ENCODE measurements around the gene FCHSD1. TPM values are rescaled to one million over a fixed set of nuclear protein-coding genes. Genes with fewer than 3 reads are reported as not detected.

Gene FCHSD1
- total and polyA plus RNA-seq, 2 donors (not counting 3 experiments of a cell fraction or from before 2014, with no cell fraction given): 35.1 to 37.0 TPM

GRCh38 chr5:141640051-141640415 lies 11.2 kb downstream of the FCHSD1 start:
- H3K4me2 ChIP-seq (ENCODE audit: insufficient read depth, low read length): no peak overlapping the region
- intact Hi-C loops (cut with micrococcal nuclease): no loop called here
- peaks cover 0 to 11% of the 10 kb centered on the region in 2 experiments for H3K36me3 ChIP-seq (ENCODE audit: control insufficient read depth in 2 of 2, extremely low read depth in 1 of 2, insufficient read depth in 2 of 2, low read length in 2 of 2)
- H3K9me1 ChIP-seq (replicated peaks; ENCODE audit: control insufficient read depth, extremely low read depth, insufficient read depth, low read length): no peaks in the 10 kb centered on the region
- no TSS peak for BruUV-seq (replicated peaks)
- FAIRE-seq (no peak), DNase-seq (ENCODE audit: low read depth, low spot score) (no peak)
- peaks cover 14% of the 10 kb centered on the region for H3K79me2 ChIP-seq (ENCODE audit: control insufficient read depth, insufficient read depth, low read length)
- dilution Hi-C loops (cut with MboI; ENCODE audit: extremely low pct_ligation_motif_present, low sequenced_read_pairs): no loop called here
- TF ChIP-seq POLR2A (IDR thresholded peaks at IDR 0.05; ENCODE audit: low read depth, low read length): no peak
- TF ChIP-seq POLR2AphosphoS5 (IDR thresholded peaks at IDR 0.05; ENCODE audit: insufficient read depth, low read depth, low read length): no peak
- no peak for TF ChIP-seq JUN (IDR thresholded peaks at IDR 0.05; ENCODE audit: borderline replicate concordance, insufficient read depth, insufficient read length, low read depth)
- no peak for TF ChIP-seq EZH2 (IDR thresholded peaks at IDR 0.05; ENCODE audit: borderline replicate concordance, low read depth, low read length, severe bottlenecking)
- no peak for TF ChIP-seq FOS (IDR thresholded peaks at IDR 0.05; ENCODE audit: borderline replicate concordance, insufficient read depth, low read length)
- TF ChIP-seq GATA2 (IDR thresholded peaks at IDR 0.05; ENCODE audit: insufficient read depth, insufficient read length, low read depth, low read length): no peak
- TF ChIP-seq MAX (IDR thresholded peaks at IDR 0.05; ENCODE audit: insufficient read depth, insufficient read length): no peak
- no peak for TF ChIP-seq MYC (IDR thresholded peaks at IDR 0.05; ENCODE audit: low read depth, low read length)
- no peak for TF ChIP-seq CTCF (IDR thresholded peaks at IDR 0.05; ENCODE audit: extremely low read depth in 1 of 2, insufficient read depth in 1 of 2, low read depth in 1 of 2, low read length in 2 of 2)
- ChIA-PET CTCF (interaction anchor here (5.2 to 14.7 kb wide), 2 partner anchors 22 to 48 kb away, joined by 57 to 163 read pairs; partner anchors contain the start of gene DIAPH1), POLR2A (no interaction called here)
- no peaks in the 10 kb centered on the region for H3K9me3 ChIP-seq (replicated peaks; ENCODE audit: control insufficient read depth, insufficient read depth, low read length)
- no peak overlapping the region for H3K9ac ChIP-seq (replicated peaks; ENCODE audit: extremely low read depth, insufficient read depth, low read length)
- H2AFZ ChIP-seq (ENCODE audit: low read depth, low read length): no peak overlapping the region
- H3K4me1 ChIP-seq (ENCODE audit: control insufficient read depth, extremely low read depth, insufficient read depth, low read length): peaks cover 23% of the 10 kb centered on the region
- H4K20me1 ChIP-seq (replicated peaks; ENCODE audit: control insufficient read depth, extremely low read depth, insufficient read depth, low read length): peaks cover 5% of the 10 kb centered on the region
- no peak overlapping the region for H3K4me3 ChIP-seq (replicated peaks in 1 of 3; ENCODE audit: insufficient read depth in 1 of 3, low read depth in 1 of 3, low read length in 3 of 3)
- no peak overlapping the region for H3K27ac ChIP-seq (ENCODE audit: insufficient read depth, low read depth, low read length)
- H3K27me3 ChIP-seq (ENCODE audit: control insufficient read depth in 2 of 2, insufficient read depth in 2 of 2, low read length in 2 of 2): no peaks in the 10 kb centered on the region

All from endothelial cell of umbilical vein (primary cell).